Hematopoietic multipotent progenitor cell treated with erythropoietin and hydrocortisone succinate and interleukin-3 and kit ligand, for 17 days (in vitro differentiated cells): Measurements from ENCODE around the gene KPNA1.

Experiments used
- DNase-seq: peaks from one replicate; pipeline ENCODE4 v3.0.0-alpha.2; 2015; ENCODE audit warnings: low spot score

Gene KPNA1

DNA sequence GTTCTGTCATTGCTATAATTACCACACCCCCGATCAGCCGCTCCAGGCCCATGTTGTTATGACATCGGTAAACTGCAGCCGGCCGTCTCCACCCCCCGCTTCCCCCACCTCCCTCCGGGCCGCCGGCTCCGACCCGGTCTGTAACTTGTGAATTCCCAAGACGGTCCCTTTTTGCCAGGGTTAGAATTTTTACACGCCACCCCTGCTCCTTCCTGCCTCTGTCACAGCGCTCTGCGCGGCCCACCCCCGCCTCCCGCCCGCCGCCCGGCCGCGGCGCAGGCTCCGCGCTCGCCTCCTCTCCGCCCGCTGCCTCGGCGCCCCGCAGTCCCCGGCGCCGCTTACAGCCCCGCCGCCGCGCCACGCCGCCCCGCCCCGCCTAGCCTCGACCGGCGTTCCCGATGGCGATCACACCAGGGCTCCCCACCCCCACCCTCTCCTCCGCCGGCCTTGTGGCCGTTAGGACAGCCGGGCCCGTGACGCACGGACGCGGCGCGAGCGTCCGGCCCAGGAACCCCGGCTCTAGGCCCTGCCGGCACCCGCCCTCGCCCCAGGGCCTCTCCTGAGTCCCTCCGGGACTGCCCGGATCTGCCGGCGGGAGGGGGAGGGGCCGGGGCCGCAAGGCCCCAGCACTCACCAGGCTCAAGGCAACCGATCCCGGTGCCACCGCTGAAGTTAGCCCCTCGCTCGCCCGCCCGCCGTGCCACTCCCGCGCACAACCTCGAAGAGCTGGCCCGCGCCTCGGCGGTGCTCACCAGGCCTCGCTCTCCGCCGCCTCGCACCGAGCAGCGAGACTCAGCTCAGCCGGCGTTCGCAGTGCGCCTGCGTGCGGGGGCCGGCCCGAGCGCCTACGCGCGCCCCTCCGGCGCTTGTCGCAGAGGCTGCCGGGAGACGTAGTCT, at the start of gene KPNA1:
TSS of gene KPNA1 (minus strand) at position 817 of the 897 bp plus-strand sequence. CDS start 18,374 bp downstream, outside the sequence.
- DNase-seq = peak; percentile 92

- DNase-seq = peak; percentile 75
These were observed 49.6 kb upstream of the KPNA1 start, which contains the start of the genes DTX3L and PARP9 for GRCh38 chr3:122564155-122564912. DTX3L (plus strand) TSS chr3:122564338; CDS start chr3:122564427, 89 bp downstream. PARP9 (minus strand) TSS chr3:122564300; CDS start chr3:122559620, 4,680 bp downstream.

- DNase-seq = no peak
These were observed 48.9 kb upstream of the KPNA1 start for GRCh38 chr3:122563717-122564025.

DNA sequence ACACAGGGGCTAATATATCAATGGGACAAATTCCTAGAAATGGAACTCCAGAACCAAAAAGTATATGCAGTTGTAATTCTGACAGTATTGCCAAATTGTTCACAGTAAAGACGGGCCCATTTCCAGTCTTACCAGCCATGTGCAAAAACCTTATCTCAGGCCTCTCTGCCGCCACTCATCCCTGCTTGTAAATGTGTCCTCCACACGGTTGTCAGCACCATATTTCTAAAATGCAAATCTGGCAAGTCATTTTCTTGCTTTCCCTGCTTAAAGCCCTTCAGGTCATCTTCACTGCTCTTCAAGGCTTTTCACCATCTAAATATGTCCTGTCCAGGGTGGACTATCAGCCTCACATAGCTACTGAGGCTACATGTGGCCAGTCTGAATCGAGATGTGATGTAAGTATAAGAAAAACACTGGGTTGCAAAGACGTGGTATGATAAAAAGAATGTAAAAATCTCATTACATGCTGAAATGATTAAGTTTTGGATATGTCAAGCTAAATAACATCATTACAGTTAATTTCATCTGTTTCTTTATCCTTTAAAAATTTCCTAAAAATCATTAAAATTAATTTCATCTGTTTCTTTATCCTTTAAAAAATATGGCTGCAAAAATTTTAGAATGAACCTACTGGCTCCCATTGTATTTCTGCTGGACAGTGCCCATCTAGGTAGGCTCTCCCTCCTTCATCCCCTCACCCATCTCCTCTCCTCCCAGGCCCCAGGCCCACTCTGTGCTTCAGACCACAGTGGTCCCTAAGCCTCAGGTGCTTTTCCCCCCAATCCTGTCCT, 48.4 kb upstream of the KPNA1 start:
- peak; percentile 16 for DNase-seq

DNA sequence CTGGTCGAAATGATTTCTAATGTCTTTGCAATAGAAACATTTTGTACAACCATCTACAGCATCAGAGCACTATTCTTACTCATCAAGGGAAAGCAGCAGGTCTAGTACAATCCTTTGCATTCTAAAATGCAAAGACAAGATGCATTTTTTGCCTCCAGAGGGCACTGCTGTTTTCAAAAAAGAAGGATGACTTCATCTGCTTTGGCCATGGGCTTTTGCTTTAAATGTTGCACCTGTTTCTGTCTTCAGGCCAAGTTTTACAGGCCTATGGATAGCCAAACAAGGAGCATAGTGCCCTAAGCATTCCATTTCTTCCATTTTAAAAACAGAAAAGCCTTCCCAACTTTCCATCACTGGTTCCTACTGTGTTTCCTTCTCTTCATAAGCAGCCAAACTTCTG, 45.9 kb upstream of the KPNA1 start:
- peak; percentile 63 for DNase-seq

DNA sequence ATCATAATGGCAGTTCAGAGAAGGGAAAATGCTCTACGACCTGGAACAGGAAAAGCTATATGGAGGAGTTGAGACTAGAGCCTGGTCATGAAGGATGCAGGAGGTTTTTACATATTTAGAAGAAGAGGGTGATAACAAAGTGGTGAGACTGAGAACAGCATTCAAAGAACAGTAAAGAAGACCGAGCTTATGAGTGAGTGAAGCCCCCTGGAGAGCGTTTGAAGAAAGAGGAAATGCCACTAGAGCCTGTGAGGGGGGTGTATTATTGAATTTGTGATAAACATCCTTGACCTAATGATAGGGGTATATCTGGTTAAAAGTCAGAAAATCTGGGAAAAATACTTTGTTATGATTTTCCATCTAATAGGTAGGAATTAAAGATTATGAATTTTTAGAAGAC, 45.2 kb upstream of the KPNA1 start:
- DNase-seq = no peak

- no peak for DNase-seq
These were observed 43.9 kb upstream of the KPNA1 start for GRCh38 chr3:122558605-122559004.

DNA sequence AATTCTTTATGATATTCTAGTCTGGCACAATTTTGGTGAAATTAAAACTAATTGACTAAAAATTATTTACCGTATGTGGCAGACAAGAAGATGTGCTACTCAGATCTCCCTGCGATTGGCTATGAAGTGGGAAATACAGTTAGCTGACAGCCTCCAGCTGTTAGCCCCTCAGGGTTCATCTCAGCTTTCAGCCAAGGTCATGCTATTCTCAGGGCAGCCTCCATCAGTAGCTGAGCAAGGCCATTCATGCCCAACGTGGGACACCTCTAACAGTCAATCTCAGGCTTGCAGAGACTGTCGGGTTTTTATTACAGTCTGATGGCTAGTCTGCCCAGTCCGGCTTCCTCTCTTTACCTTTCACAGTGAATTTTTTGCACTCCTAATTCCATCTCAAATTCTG, 42.6 kb upstream of the KPNA1 start:
- no peak for DNase-seq

GRCh38 chr3:122555275-122556071, 40.7 kb upstream of the KPNA1 start:
- DNase-seq = no peak

- no peak for DNase-seq
These were observed 38.4 kb upstream of the KPNA1 start for GRCh38 chr3:122553171-122553570.

DNA sequence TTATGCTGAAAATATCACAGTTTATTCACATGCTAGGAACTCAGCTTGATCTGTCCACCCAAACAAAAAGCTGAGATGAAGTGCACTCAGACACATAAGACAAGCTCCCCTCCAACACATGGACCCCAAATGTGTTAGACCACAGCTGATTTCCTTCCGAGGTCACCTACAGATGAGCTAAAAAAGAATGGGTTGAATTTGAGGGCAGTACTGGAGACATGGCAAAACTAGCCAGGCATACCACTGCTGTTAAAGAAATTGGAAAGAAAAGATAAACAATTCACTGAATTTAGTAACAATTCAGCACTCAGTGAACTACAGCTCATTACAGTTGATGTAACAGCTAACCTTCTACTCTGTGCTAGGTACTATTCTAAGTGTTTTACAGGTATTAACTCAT, 33.9 kb upstream of the KPNA1 start:
- DNase-seq = no peak

DNA sequence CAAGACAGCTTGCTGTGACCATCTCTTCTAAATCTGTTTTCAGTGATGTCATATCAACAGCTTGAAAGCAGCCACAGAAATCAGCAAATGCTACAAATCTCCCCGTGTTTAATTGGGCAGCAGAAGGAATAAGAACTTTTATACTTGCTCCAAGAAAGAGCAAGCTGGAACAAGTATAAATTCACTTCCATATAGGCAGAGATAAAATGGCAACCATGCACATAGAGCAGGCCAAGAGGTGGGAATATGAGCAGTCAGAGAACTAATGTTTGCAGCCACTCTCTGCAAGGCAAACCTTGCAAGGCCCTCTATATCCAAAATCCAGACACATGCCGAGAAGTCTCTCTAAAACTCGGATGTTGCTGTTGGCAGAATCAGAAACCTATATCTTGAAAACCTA, 33.3 kb upstream of the KPNA1 start:
- DNase-seq = no peak

DNA sequence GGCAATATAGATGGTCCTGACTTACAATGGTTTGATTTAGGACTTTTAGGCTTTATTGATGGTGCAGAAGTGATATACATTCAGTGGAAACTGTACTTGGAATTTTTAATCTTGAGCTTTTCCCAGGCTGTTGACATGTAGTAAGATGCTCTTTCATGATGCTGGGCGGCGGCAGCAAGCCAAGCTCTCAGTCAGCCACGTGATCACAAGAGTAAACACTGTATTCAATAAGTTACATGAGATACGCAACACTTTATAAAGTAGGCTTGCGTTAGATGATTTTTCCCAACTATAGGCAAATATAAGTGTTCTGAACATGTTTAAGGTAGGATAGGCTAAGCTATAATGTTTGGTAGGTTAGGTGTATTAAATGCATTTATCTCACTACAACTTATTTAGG, 31.4 kb upstream of the KPNA1 start:
- no peak for DNase-seq

DNA sequence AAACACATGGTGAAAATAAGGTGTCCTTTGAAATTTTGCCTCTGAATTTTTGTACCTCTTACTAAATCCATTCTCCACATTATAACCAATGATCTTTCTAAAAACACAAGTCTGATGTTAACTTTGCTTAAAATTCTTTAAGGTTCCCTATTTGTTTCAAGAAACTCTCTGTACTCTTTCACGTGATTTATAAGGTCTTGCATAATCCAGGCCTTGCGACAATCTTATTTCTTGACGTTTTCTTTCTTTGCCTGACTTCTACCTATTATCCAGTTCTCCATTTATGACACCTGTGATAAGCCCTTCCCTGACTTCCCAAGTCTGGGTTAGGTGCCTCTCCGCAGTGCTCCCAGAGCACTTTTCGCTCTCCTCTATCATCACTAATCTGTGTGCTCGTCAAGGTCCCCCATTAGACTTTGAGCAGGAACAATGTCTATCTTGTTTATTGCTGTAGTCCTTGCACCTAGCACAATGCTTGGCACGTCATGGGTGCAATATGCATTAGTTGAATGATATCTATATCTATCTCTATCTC, 24.3 kb upstream of the KPNA1 start:
- DNase-seq = no peak

DNA sequence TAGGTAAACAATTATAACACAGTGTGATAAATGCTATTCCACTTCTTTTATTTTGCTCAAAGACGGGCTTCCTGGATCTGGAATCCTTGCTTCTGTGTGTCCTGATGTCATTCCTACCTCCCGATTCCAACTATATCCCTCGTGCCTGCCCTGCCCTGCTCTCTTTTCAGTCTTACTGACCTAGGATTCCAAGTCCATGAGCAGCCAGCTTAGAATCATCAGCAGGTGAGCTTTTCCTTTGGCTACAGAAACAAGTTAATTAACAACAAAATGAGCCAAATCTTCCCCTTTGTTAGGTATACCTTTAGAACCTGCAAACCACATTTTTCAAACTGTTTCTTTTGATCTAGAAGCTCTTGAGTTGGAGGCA, 21.9 kb upstream of the KPNA1 start:
- no peak for DNase-seq

DNA sequence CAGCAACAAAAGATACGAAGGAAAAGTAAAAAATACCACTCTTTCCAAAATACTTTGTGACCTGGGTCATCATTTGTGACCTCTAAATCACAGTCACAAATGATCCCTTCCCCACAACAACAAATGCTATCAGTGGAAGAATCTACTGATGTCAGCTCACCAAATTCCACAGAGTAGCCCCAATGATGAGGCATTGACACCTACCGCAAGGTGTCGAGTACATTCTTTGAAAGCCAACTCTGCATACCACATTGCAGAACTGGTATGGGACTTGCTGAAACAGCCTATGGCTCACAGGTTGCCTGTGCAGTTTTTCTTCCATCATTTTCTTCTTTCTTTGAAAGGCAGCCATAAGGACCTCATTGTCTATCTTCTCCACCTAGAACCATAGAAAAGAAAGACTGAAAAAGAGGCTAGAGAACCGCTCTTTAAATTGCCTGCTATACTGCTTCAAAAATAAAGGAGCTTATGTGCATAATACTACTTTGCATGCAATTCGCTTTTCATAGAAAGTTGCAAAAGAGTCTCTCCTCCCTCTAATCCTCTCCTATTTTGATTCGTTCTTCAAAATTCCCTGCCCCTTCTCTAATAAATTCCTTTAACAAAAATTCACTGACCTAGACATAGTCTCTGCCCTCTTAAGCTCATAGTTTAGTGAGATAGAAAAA, 21.4 kb upstream of the KPNA1 start:
- DNase-seq = no peak

DNA sequence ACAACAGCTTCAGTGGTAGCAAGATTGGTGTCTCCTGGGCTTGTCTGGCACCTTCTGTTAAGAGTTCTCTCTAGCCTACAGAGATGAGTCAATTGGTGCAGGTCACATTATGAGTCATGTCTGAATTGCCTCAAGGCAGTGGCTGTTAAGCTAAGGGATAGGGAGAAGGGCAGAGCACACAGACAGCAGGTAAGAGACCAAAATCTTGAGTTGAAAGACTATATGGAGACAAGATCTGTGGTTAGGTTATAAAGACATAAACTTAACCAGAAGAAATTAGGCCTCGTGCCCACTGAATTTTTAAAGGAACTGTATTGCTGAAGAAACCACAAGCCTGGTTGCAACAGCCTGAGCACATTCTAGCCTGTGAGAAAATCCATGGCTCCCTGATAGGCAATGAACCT, 19.2 kb upstream of the KPNA1 start:
- no peak for DNase-seq

DNA sequence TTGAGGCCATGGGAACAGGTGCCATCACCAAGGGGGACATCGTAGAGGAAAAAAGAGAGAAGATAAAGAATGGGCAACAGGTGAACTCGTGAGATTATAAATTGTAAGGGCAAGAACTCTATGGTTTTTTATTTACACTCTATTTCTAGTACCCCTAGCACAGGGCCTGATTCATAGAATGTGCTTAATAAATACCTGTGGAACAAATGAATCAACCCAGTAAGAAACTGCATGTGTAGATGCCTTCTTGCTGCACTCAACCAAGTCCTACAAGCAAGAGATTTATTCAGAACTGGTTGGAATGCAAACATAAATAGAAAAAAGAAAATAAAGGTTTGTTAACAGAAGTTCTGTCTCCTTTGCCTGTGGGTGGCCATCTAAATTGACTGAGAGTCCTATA, 18.7 kb upstream of the KPNA1 start:
- no peak for DNase-seq

- no peak for DNase-seq
These were observed 15.4 kb upstream of the KPNA1 start for GRCh38 chr3:122530164-122530563.

DNA sequence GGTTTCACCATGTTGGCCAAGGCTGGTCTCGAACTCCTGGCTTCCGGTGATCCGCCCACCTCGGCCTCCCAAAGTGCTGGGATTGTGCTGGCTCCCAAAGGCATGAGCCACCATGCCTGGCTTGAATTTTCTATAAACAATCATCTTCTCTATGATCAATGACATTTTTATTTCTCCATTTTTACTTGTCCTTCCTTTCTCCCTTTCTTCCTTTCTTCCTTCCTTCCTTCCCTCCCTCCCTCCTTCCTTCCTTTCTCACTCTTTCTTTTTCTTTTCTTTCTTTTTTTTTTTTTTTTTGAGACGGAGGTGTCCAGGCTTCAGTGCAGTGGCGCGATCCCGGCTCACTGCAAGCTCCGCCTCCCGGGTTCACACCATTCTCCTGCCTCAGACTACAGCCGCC, 8.6 kb upstream of the KPNA1 start:
- no peak for DNase-seq

DNA sequence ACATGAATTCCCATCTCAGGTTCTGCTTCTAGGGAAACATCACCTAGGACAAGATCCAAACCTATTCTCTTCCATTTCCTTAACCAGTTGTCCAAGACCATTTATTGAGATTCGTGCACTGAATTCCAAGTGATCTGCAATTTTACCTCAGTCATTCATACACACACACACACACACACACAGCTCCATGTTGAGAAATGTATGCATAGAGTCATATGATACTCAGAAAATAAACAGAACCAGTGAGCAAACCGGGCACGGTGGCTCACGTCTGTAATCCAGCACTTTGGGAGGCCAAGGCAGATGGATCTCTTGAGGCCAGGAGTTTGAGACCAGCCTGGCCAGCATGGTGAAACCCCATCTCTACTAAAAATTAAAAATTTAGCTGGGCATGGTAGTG, 6.1 kb upstream of the KPNA1 start:
- no peak for DNase-seq
